Endothelial cell of umbilical vein (primary cell): Measurements from ENCODE around the gene C3orf22. TPM values are rescaled to one million over a fixed set of nuclear protein-coding genes. Genes with fewer than 3 reads are reported as not detected.

Source experiments
- BruUV-seq: library from RNA; stranded (reverse); fragments of 400-500 nt; replicated peaks from 2 replicates; lab custom pipeline; 2021; lab: Mats Ljungman, UMichigan
- CTCF ChIA-PET: fragments of 300-600, 350-600 bp; sonication (Branson Sonifier 250); formaldehyde crosslinking; loops from one replicate; lab custom pipeline; 2021; ENCODE audit warnings: antibody characterized with exemption, inconsistent platforms; lab: Charles Lee
- POLR2A ChIA-PET: fragments of 300-600, 350-600 bp; sonication (Branson Sonifier 250); formaldehyde crosslinking; loops from one replicate; lab custom pipeline; 2021; ENCODE audit warnings: antibody characterized with exemption, inconsistent platforms; lab: Charles Lee
- DNase-seq: peaks from one replicate; pipeline ENCODE4 v3.0.0-alpha.2; 2011; ENCODE audit warnings: low read depth, low spot score
- FAIRE-seq: peaks from 2 replicates; lab custom pipeline; 2011; peaks lifted over from hg19 to GRCh38; lab: Jason Lieb, UNC
- H2AFZ ChIP-seq: 2 replicates; pipeline ENCODE4 v1.6.0; 2012; ENCODE audit warnings: low read depth, low read length, control low read depth, inconsistent platforms
- H3K27ac ChIP-seq: 2 replicates; pipeline ENCODE4 v1.5.1; 2011; ENCODE audit warnings: low read depth, mild to moderate bottlenecking, control low read depth, low read length, moderate library complexity; ENCODE audit not compliant: insufficient read depth
- H3K27me3 ChIP-seq, 2 experiments: 2 replicates each; pipeline versions ENCODE4 v1.6.0 to v1.6.1; 2011; ENCODE audit warnings: low read length in 2 of 2, mixed read lengths in 1 of 2; ENCODE audit not compliant: control insufficient read depth in 2 of 2, insufficient read depth in 2 of 2
- H3K36me3 ChIP-seq, 2 experiments: 2 replicates in 1 of 2; 3 replicates in 1 of 2; pipeline ENCODE4 v1.5.1; 2011; ENCODE audit warnings: low read length in 2 of 2, mild to moderate bottlenecking in 1 of 2, moderate library complexity in 1 of 2; ENCODE audit not compliant: control insufficient read depth in 2 of 2, insufficient read depth in 2 of 2; ENCODE audit errors: extremely low read depth in 1 of 2
- H3K4me1 ChIP-seq: 3 replicates; pipeline ENCODE4 v1.5.1; 2011; ENCODE audit warnings: mild to moderate bottlenecking, low read length; ENCODE audit not compliant: control insufficient read depth, insufficient read depth; ENCODE audit errors: extremely low read depth
- H3K4me2 ChIP-seq: 2 replicates; pipeline ENCODE4 v1.6.1; 2011; ENCODE audit warnings: low read length, control low read depth, mixed read lengths; ENCODE audit not compliant: insufficient read depth
- H3K4me3 ChIP-seq, 3 experiments: fragments of 200-600 bp in 1 of 3; sonication (generic), shearing (Covaris generic) in 1 of 3; replicated peaks in 1 of 3; 2 replicates each; pipeline ENCODE4 v1.5.1; 2011 to 2016; ENCODE audit warnings: control low read depth in 3 of 3, low read length in 3 of 3, mild to moderate bottlenecking in 2 of 3, inconsistent platforms in 1 of 3, low read depth in 1 of 3, moderate library complexity in 1 of 3; ENCODE audit not compliant: insufficient read depth in 1 of 3
- H3K79me2 ChIP-seq: 2 replicates; pipeline ENCODE4 v1.6.0; 2012; ENCODE audit warnings: low read length, inconsistent platforms; ENCODE audit not compliant: control insufficient read depth, insufficient read depth
- H3K9ac ChIP-seq: replicated peaks from 2 replicates; pipeline ENCODE3; 2011; ENCODE audit warnings: low read length, control low read depth; ENCODE audit not compliant: insufficient read depth; ENCODE audit errors: extremely low read depth
- H3K9me1 ChIP-seq: replicated peaks from 3 replicates; pipeline ENCODE4 v1.6.0; 2011; ENCODE audit warnings: mild to moderate bottlenecking, low read length; ENCODE audit not compliant: control insufficient read depth, insufficient read depth; ENCODE audit errors: extremely low read depth
- H3K9me3 ChIP-seq: replicated peaks from 2 replicates; pipeline ENCODE4 v1.5.1; 2012; ENCODE audit warnings: low read length, inconsistent platforms; ENCODE audit not compliant: control insufficient read depth, insufficient read depth
- H4K20me1 ChIP-seq: replicated peaks from 2 replicates; pipeline ENCODE3; 2011; ENCODE audit warnings: mild to moderate bottlenecking, low read length; ENCODE audit not compliant: control insufficient read depth, insufficient read depth; ENCODE audit errors: extremely low read depth
- EZH2 ChIP-seq: IDR thresholded peaks from 2 replicates; pipeline ENCODE4 v1.6.1; 2012; ENCODE audit warnings: borderline replicate concordance, low read depth, mild to moderate bottlenecking, moderate library complexity, low read length, inconsistent platforms; ENCODE audit not compliant: severe bottlenecking
- GATA2 ChIP-seq: IDR thresholded peaks from 2 replicates; pipeline ENCODE4 v1.7.0; 2011; ENCODE audit warnings: low read depth, mild to moderate bottlenecking, moderate library complexity, mixed read lengths, low read length; ENCODE audit not compliant: insufficient read length, insufficient read depth
- MYC ChIP-seq: IDR thresholded peaks from one replicate; pipeline ENCODE4 v1.6.1; 2011; ENCODE audit warnings: mild to moderate bottlenecking, low read depth, low read length
- POLR2A ChIP-seq: IDR thresholded peaks from 2 replicates; pipeline ENCODE4 v1.6.1; 2012; ENCODE audit warnings: low read depth, mild to moderate bottlenecking, control low read depth, low read length
- dilution Hi-C: fragments of 300-500 bp; cut with MboI; formaldehyde crosslinking; loops from one replicate; pipeline ENCODE4 v1.15.0; 2019; ENCODE audit warnings: low sequenced_read_pairs; ENCODE audit not compliant: extremely low pct_ligation_motif_present
- intact Hi-C: fragments of 100-400 bp; cut with micrococcal nuclease; formaldehyde crosslinking; loops from one replicate; pipeline ENCODE4 v1.10.0; 2022
- polyA plus RNA-seq, 4 experiments: library from polyadenylated mRNA; depleted of rRNA in 3 of 4; stranded (reverse) in 3 of 4; unstranded in 1 of 4; fragments of >200 nt; gene quantifications; 2 replicates each; pipeline versions ENCODE4 v1.2.1 to v1.2.3, GENCODE V29; 2011 to 2012; ENCODE audit warnings: missing spikeins in 1 of 4
- total RNA-seq: library from RNA; stranded (reverse); gene quantifications from 2 replicates; pipeline ENCODE4 v1.2.3, GENCODE V29; 2021

The C3orf22 gene
- total and polyA plus RNA-seq, 2 donors (not counting 3 experiments of a cell fraction or from before 2014, with no cell fraction given): not detected

GRCh38 chr3:126567696-126568438 is 9.1 kb upstream of the C3orf22 start:
- CTCF ChIA-PET: no interaction called here
- intact Hi-C loops: no loop called here
- no peaks in the 10 kb centered on the region for H3K79me2 ChIP-seq

GRCh38 chr3:126562737-126563276 is 4.1 kb upstream of the C3orf22 start:
- no peak overlapping the region for H3K4me3 ChIP-seq

More at GRCh38 chr3:126567696-126568438, 9.1 kb upstream of the C3orf22 start:
- H3K4me1 ChIP-seq: no peaks in the 10 kb centered on the region
- H3K27me3 ChIP-seq: peaks cover 11 to 24% of the 10 kb centered on the region in 2 experiments
- BruUV-seq: no TSS peak
- H3K4me2 ChIP-seq: no peak overlapping the region
- H4K20me1 ChIP-seq: no peaks in the 10 kb centered on the region
- H3K4me3 ChIP-seq: no peak overlapping the region
- H3K9me1 ChIP-seq: no peaks in the 10 kb centered on the region
- DNase-seq (no peak), FAIRE-seq (no peak)
- no peak overlapping the region for H3K9ac ChIP-seq
- TF ChIP-seq EZH2: no peak
- no peak for TF ChIP-seq MYC
- H3K27ac ChIP-seq: no peak overlapping the region
- no peak overlapping the region for H2AFZ ChIP-seq
- H3K9me3 ChIP-seq: no peaks in the 10 kb centered on the region
- dilution Hi-C loops: no loop called here
- no peaks in the 10 kb centered on the region for H3K36me3 ChIP-seq
- POLR2A ChIA-PET: no interaction called here

More at GRCh38 chr3:126562737-126563276, 4.1 kb upstream of the C3orf22 start:
- ChIA-PET CTCF (no interaction called here), POLR2A (no interaction called here)
- no peaks in the 10 kb centered on the region for H3K4me1 ChIP-seq
- TF ChIP-seq EZH2 (no peak), POLR2A (no peak), GATA2 (no peak)
- no peaks in the 10 kb centered on the region for H4K20me1 ChIP-seq
- no TSS peak for BruUV-seq
- no peaks in the 10 kb centered on the region for H3K79me2 ChIP-seq
- dilution Hi-C loops: no loop called here
- no peaks in the 10 kb centered on the region for H3K9me3 ChIP-seq
- no peak for DNase-seq
- H3K4me2 ChIP-seq: no peak overlapping the region
- no peak for FAIRE-seq
- no peak overlapping the region for H2AFZ ChIP-seq
- intact Hi-C loops: no loop called here
- H3K9me1 ChIP-seq: no peaks in the 10 kb centered on the region
- no peak overlapping the region for H3K9ac ChIP-seq
- no peak overlapping the region for H3K27ac ChIP-seq
- no peaks in the 10 kb centered on the region for H3K36me3 ChIP-seq
- H3K27me3 ChIP-seq: peaks cover 11 to 40% of the 10 kb centered on the region in 2 experiments
